ENCODE results near the gene TRIM37.

DNA sequence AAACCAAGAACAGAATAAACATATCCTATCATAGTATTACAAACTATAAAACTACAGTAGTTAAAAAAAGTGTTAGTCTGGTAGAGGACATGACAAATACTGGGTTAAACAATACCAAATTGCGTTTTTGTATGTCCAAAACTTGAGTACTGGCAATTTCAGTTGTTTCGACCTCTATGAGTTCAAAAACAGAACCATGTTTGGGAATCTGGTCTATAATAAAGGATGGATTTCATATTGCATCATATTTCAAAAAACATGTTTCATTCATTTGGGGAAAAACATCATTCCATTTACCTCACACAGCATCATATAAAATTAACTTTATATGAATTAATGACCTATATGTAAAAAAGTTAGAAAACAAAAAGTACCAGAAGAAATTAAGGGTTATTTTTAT is 81.8 kb downstream of the TRIM37 start:
- no peak for TF ChIP-seq EZH2 (IDR thresholded peaks at IDR 0.05; ENCODE audit: borderline replicate concordance, insufficient read depth, low read depth, low read length, poor library complexity, severe bottlenecking)
- TF ChIP-seq, protein P1, sequence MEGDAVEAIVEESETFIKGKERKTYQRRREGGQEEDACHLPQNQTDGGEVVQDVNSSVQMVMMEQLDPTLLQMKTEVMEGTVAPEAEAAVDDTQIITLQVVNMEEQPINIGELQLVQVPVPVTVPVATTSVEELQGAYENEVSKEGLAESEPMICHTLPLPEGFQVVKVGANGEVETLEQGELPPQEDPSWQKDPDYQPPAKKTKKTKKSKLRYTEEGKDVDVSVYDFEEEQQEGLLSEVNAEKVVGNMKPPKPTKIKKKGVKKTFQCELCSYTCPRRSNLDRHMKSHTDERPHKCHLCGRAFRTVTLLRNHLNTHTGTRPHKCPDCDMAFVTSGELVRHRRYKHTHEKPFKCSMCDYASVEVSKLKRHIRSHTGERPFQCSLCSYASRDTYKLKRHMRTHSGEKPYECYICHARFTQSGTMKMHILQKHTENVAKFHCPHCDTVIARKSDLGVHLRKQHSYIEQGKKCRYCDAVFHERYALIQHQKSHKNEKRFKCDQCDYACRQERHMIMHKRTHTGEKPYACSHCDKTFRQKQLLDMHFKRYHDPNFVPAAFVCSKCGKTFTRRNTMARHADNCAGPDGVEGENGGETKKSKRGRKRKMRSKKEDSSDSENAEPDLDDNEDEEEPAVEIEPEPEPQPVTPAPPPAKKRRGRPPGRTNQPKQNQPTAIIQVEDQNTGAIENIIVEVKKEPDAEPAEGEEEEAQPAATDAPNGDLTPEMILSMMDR (IDR thresholded peaks at IDR 0.05) = no peak

Data from B cell (primary cell).